ENCODE data around the gene KCNJ12. TPM values are rescaled to one million over a fixed set of nuclear protein-coding genes. Genes with fewer than 3 reads are reported as not detected.

KCNJ12 gene
- total and polyA plus RNA-seq, 4 donors: 0.67 to 6.6 (median 2.5) TPM

DNA sequence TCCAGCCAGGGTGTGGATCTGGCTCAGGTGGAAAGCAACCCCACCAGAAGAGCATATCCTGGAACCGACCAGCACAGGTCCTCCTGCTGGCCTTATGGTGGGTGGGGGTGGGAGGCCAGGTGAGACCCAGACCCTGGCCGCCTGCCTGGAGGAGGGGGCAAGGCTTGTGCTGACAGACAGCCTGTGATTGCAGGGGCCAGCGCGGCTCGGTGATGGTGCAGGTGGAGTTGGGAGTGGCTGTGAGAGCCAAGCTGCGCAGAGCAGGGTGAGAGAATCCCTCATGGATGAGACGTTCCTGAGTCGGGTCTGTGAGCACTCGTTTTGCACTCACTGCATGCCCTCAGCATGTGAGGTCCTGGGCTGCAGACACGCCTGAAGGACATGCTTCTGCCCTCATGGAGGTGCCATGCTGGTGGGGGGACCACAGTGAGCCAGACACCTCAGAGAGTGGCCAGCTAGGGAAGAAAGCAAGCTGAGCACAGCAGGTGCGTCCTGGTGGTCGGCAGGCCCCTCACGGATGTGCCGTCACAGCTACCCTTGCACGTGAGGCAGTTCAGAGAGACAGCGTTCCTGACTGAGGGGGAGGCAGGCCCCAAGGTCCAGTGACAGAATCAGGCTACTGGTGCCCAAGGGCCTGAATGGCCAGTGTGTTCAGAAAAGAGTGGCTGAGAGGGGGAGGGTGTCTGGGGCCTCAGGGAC is 3.8 kb upstream of the KCNJ12 start:
- TF ChIP-seq, protein P1, sequence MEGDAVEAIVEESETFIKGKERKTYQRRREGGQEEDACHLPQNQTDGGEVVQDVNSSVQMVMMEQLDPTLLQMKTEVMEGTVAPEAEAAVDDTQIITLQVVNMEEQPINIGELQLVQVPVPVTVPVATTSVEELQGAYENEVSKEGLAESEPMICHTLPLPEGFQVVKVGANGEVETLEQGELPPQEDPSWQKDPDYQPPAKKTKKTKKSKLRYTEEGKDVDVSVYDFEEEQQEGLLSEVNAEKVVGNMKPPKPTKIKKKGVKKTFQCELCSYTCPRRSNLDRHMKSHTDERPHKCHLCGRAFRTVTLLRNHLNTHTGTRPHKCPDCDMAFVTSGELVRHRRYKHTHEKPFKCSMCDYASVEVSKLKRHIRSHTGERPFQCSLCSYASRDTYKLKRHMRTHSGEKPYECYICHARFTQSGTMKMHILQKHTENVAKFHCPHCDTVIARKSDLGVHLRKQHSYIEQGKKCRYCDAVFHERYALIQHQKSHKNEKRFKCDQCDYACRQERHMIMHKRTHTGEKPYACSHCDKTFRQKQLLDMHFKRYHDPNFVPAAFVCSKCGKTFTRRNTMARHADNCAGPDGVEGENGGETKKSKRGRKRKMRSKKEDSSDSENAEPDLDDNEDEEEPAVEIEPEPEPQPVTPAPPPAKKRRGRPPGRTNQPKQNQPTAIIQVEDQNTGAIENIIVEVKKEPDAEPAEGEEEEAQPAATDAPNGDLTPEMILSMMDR (IDR thresholded peaks at IDR 0.05; ENCODE audit: control extremely low read depth, extremely low read depth): no peak
- Histone ChIP-seq H3K27me3 (ENCODE audit: control insufficient read depth in 3 of 3, insufficient read depth in 3 of 3, low read length in 2 of 3) (peaks cover 0 to 5% (median 0%) of the 10 kb centered on the region in 3 donors), H3K9me3 (ENCODE audit: control insufficient read depth in 4 of 4, insufficient read depth in 3 of 4, low read length in 3 of 4) (no peaks in the 10 kb centered on the region), H3K4me3 (no peak overlapping the region), H3K9ac (ENCODE audit: insufficient read depth in 1 of 2, low read length in 2 of 2) (no peak overlapping the region), H3K36me3 (ENCODE audit: control insufficient read depth in 4 of 4, insufficient read depth in 4 of 4, low read length in 4 of 4) (no peaks in the 10 kb centered on the region), H3K4me1 (ENCODE audit: control insufficient read depth in 5 of 5, insufficient read depth in 5 of 5, low read length in 5 of 5) (peaks cover 0 to 49% (median 11%) of the 10 kb centered on the region in 5 donors), H3K27ac (ENCODE audit: low read depth in 1 of 2, low read length in 1 of 2) (no peak overlapping the region)
- WGBS, 2 donors: 84 to 94% methylated on average over 16 of the region's 16 CpGs
- DNase-seq (no peak), ATAC-seq (ENCODE audit: insufficient read depth, low FRiP score) (no peak)

DNA sequence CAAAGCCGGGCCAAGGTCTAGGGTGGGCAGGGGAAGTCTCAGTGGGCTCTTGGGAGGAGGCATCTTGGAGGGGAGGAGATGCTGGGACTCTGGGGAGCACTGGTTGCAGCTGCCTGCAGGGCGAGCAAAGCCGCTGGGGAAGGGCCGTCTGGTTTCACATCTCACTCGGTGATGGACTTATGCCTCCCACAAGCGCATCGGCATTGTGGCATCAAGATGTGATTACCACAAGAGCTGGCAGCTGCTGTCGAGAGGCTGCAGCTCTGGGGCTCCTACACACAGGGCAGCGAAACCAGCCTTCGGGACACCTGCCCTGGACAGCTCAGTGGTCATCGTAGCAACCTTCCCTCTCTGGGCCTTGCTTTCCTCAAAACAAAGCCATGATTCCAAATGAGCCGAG is 3.1 kb upstream of the KCNJ12 start:
- Histone ChIP-seq H3K27me3 (ENCODE audit: control insufficient read depth in 3 of 3, insufficient read depth in 3 of 3, low read length in 2 of 3) (peaks cover 0 to 5% (median 0%) of the 10 kb centered on the region in 3 donors), H3K4me3 (no peak overlapping the region), H3K9me3 (ENCODE audit: control insufficient read depth in 4 of 4, insufficient read depth in 3 of 4, low read length in 3 of 4) (no peaks in the 10 kb centered on the region), H3K4me1 (ENCODE audit: control insufficient read depth in 5 of 5, insufficient read depth in 5 of 5, low read length in 5 of 5) (peaks cover 0 to 55% (median 17%) of the 10 kb centered on the region in 5 donors), H3K9ac (ENCODE audit: insufficient read depth in 1 of 2, low read length in 2 of 2) (no peak overlapping the region), H3K27ac (ENCODE audit: low read depth in 1 of 2, low read length in 1 of 2) (no peak overlapping the region), H3K36me3 (ENCODE audit: control insufficient read depth in 4 of 4, insufficient read depth in 4 of 4, low read length in 4 of 4) (no peaks in the 10 kb centered on the region)
- TF ChIP-seq, protein P1 (IDR thresholded peaks at IDR 0.05; ENCODE audit: control extremely low read depth, extremely low read depth): no peak
- no peak for DNase-seq
- WGBS, 2 donors: 75 to 83% methylated on average over 12 of the region's 12 CpGs
- no peak for ATAC-seq (ENCODE audit: insufficient read depth, low FRiP score)

DNA sequence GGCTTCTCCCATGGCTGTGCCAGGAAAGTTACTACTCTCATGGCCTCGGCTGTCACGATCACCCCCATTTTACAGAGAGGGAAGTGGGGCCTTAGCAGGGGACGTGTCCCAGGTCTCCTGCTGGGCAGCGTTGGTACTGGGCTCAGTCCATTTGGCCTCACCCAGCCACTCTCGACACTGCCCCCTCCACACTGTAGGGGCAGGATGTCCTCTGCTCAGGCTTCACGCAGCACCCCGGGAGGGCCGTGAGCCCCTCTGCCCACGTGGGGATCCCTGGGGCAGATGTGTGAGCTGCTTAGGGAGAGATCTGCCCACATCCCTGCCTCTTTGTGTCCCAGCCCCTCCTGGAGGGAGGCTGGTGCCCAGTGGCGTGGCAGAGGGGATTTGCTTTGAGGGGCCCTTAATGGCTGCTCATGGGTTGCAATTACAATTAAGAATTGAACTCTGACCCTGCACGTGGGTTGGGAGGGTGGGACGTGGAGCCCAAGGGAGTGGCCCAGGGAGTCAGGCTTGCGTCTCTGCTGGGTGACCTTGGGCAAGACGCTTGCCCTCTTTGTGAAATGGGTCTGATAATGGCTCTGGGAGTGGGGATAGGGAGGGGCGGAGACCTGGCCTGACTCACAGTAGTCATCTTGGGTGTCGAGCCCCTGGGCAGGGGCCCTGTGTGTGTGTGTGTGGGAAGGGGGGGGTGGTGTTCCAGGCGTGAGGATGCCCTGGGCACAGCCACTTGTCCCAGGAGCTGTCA is 2.3 kb upstream of the KCNJ12 start:
- H3K4me3 ChIP-seq: no peak overlapping the region
- DNase-seq: no peak
- H3K36me3 ChIP-seq (ENCODE audit: control insufficient read depth in 4 of 4, insufficient read depth in 4 of 4, low read length in 4 of 4): no peaks in the 10 kb centered on the region
- H3K9ac ChIP-seq (ENCODE audit: insufficient read depth in 1 of 2, low read length in 2 of 2): no peak overlapping the region
- H3K27me3 ChIP-seq (ENCODE audit: control insufficient read depth in 3 of 3, insufficient read depth in 3 of 3, low read length in 2 of 3): peaks cover 0 to 10% (median 0%) of the 10 kb centered on the region in 3 donors
- no peaks in the 10 kb centered on the region for H3K9me3 ChIP-seq (ENCODE audit: control insufficient read depth in 4 of 4, insufficient read depth in 3 of 4, low read length in 3 of 4)
- no peak overlapping the region for H3K27ac ChIP-seq (ENCODE audit: low read depth in 1 of 2, low read length in 1 of 2)
- TF ChIP-seq, protein P1 (IDR thresholded peaks at IDR 0.05; ENCODE audit: control extremely low read depth, extremely low read depth): no peak
- ATAC-seq (ENCODE audit: insufficient read depth, low FRiP score): no peak
- H3K4me1 ChIP-seq (ENCODE audit: control insufficient read depth in 5 of 5, insufficient read depth in 5 of 5, low read length in 5 of 5): peaks cover 0 to 62% (median 21%) of the 10 kb centered on the region in 5 donors
- WGBS, 2 donors: 78 to 79% methylated on average over 16 to 17 of the region's 17 CpGs
